PC-9 (cell line): ENCODE data around the gene STXBP5.

Source experiments
- EZH2 ChIP-seq: fragments of 200-600 bp; sonication (generic); IDR thresholded peaks from 2 replicates; pipeline ENCODE4 v1.8.0; 2017; ENCODE audit warnings: antibody characterized with exemption, low read depth
- TF ChIP-seq, protein P1 (sequence below): fragments of 200-600 bp; sonication (generic); conservative IDR thresholded peaks from 2 replicates; pipeline ENCODE4 v1.6.1; 2017; ENCODE audit warnings: mixed run types, antibody characterized with exemption, mild to moderate bottlenecking, moderate library complexity

DNA sequence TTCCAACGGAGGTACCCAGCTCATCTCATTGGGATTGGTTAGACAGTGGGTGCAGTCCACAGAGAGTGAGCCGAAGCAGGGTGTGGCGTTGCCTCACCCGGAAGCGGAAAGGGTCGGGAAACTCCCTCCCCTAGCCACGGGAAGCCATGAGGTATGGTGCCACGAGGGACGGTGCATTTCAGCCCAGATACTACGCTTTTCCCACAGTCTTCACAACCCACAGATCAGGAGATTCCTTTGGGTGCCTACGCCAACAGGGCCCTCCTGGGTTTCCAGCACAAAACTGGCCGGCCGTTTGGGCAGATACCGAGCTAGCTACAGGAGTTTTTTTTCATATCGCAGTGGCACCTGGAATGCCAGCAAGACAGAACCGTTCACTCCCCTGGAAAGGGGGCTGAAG is 46.9 kb downstream of the STXBP5 start:
- TF ChIP-seq EZH2 = no peak
- TF ChIP-seq, protein P1, sequence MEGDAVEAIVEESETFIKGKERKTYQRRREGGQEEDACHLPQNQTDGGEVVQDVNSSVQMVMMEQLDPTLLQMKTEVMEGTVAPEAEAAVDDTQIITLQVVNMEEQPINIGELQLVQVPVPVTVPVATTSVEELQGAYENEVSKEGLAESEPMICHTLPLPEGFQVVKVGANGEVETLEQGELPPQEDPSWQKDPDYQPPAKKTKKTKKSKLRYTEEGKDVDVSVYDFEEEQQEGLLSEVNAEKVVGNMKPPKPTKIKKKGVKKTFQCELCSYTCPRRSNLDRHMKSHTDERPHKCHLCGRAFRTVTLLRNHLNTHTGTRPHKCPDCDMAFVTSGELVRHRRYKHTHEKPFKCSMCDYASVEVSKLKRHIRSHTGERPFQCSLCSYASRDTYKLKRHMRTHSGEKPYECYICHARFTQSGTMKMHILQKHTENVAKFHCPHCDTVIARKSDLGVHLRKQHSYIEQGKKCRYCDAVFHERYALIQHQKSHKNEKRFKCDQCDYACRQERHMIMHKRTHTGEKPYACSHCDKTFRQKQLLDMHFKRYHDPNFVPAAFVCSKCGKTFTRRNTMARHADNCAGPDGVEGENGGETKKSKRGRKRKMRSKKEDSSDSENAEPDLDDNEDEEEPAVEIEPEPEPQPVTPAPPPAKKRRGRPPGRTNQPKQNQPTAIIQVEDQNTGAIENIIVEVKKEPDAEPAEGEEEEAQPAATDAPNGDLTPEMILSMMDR = no peak
